Tibial nerve (tissue), 4 donors: Measurements from ENCODE around the gene HNF1B. TPM values are rescaled to one million over a fixed set of nuclear protein-coding genes. Genes with fewer than 3 reads are reported as not detected.

Source experiments
- DNase-seq, 2 donors: peaks; one replicate each; pipeline ENCODE4 v3.0.0-alpha.2; 2019; ENCODE audit warnings: low spot score in 2 of 2
- H3K27ac ChIP-seq, 4 donors: fragments of 200-600 bp; sonication (generic) in 3 of 4; one replicate each; pipeline ENCODE4 v1.5.1; 2017 to 2019; ENCODE audit warnings: mild to moderate bottlenecking in 1 of 4
- H3K27me3 ChIP-seq, 2 donors: fragments of 200-600 bp; sonication (generic) in 1 of 2; one replicate each; pipeline versions ENCODE4 v1.5.1 to v1.6.0; 2017 to 2019
- H3K36me3 ChIP-seq, 3 donors: fragments of 200-600 bp; sonication (generic); one replicate each; pipeline ENCODE4 v1.5.1; 2018 to 2019
- H3K4me1 ChIP-seq, 4 donors: fragments of 200-600 bp; sonication (generic) in 3 of 4; one replicate each; pipeline ENCODE4 v1.5.1; 2017 to 2019
- H3K4me3 ChIP-seq, 4 donors: fragments of 200-600 bp; sonication (generic) in 3 of 4; one replicate each; pipeline ENCODE4 v1.5.1; 2017 to 2019; ENCODE audit warnings: mild to moderate bottlenecking in 1 of 4, moderate library complexity in 1 of 4
- H3K9me3 ChIP-seq, 4 donors: fragments of 200-600 bp; sonication (generic) in 3 of 4; one replicate each; pipeline ENCODE4 v1.5.1; 2017 to 2019
- CTCF ChIP-seq, 5 experiments: fragments of 200-600 bp in 3 of 5; fragments of 450-650 bp in 2 of 5; sonication (generic) in 3 of 5; IDR thresholded peaks; one replicate each; pipeline ENCODE4 v1.5.1; 2016 to 2019; ENCODE audit warnings: antibody characterized with exemption in 5 of 5, mild to moderate bottlenecking in 3 of 5, moderate library complexity in 2 of 5
- EP300 ChIP-seq, 2 donors: sonication (generic); formaldehyde crosslinking; IDR thresholded peaks; one replicate each; pipeline ENCODE4 v1.6.1; 2017; ENCODE audit warnings: antibody characterized with exemption in 2 of 2, mild to moderate bottlenecking in 1 of 2
- POLR2A ChIP-seq, 2 donors: fragments of 450-650 bp; IDR thresholded peaks; one replicate each; pipeline ENCODE4 v1.6.1; 2017; ENCODE audit warnings: antibody characterized with exemption in 2 of 2, mild to moderate bottlenecking in 2 of 2, moderate library complexity in 2 of 2
- WGBS, 2 donors: methylation state at CpG; one replicate each; pipeline ENCODE4 v1.1.5; 2018; 5-methylcytosine and 5-hydroxymethylcytosine counted together
- total RNA-seq, 4 donors: library from RNA; depleted of rRNA; stranded (reverse); fragments of >200 nt; gene quantifications; one replicate each; pipeline ENCODE4 v1.1.0, GENCODE V29; 2016

Gene HNF1B
- total RNA-seq, 4 donors from 2014 or later = not detected

DNA sequence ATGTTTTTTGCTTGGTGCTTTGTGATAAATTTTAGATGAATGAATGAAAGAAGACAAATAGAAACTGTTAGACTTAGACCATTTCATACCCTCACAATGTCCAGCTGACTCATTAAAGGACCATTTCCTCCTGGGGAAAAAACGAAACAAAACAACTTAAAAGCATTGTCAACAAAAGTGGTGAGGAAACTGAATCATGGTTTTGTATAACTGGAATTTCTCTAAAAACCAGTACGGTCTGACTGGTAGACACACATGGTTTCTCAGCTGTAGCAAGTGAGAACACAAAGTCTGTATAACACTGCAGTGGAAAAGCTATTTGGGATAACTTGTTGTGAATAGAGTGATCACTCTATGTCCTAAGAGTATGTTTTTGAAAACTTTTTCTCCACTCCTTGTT lies 96.3 kb downstream of the HNF1B start:
- Histone ChIP-seq H3K4me1 (peaks cover 0 to 7% (median 0%) of the 10 kb centered on the region in 4 donors), H3K27ac (no peak overlapping the region), H3K27me3 (peaks cover 0 to 31% of the 10 kb centered on the region in 2 donors), H3K9me3 (no peaks in the 10 kb centered on the region), H3K4me3 (no peak overlapping the region), H3K36me3 (no peaks in the 10 kb centered on the region)
- TF ChIP-seq EP300 (IDR thresholded peaks at IDR 0.05) (no peak), CTCF (IDR thresholded peaks at IDR 0.05) (no peak), POLR2A (IDR thresholded peaks at IDR 0.05) (no peak)
- DNase-seq = no peak
- 29 to 33% methylated on average over 2 of the region's 2 CpGs for WGBS, 2 donors

DNA sequence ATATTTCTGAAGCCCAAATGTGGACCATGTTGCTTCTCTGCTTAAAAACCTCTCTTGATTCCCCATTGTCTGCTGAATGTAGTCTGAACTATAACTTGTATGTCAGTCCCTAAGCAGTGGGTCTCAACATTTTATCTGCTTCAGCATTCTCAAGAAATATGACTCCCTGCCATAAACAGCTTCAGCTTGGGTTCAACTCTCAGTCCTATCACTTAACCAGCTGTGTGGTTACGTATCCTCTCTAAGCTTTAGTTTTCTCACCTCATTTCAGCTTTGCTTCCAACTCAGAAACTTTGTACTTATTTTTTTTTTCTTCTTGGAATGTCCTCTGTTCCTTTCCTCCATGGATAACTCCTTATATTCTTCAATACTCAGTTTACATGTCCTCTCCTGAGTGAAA lies 97.0 kb downstream of the HNF1B start:
- WGBS, 2 donors = 50 to 69% methylated on average over 1 of the region's 1 CpG
- Histone ChIP-seq H3K27me3 (peaks cover 0 to 27% of the 10 kb centered on the region in 2 donors), H3K4me3 (no peak overlapping the region), H3K4me1 (peaks cover 0 to 8% (median 0%) of the 10 kb centered on the region in 4 donors), H3K27ac (no peak overlapping the region), H3K9me3 (no peaks in the 10 kb centered on the region), H3K36me3 (no peaks in the 10 kb centered on the region)
- no peak for DNase-seq
- no peak for TF ChIP-seq EP300 (IDR thresholded peaks at IDR 0.05)
- TF ChIP-seq CTCF (IDR thresholded peaks at IDR 0.05) = no peak
- no peak for TF ChIP-seq POLR2A (IDR thresholded peaks at IDR 0.05)

DNA sequence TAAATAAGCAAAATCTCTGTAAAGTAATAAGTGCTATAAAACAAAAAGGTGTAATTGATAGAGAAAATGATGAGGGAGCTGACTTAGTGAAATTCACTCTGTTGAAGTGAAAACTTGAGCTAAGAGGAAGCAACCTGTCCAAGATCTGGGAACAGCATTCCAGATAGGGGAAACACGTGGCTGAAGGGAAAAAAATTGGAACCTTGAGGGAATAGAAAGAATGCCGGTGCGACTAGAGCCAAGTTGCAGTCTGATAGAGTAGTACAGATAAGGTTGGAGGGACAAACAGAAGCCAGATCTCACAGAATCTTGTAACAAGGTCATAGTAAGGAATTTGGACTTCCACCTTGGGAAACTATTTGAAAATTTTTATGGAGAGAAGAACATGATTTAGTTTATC lies 101.0 kb downstream of the HNF1B start:
- H3K27me3 ChIP-seq = peaks cover 0 to 6% of the 10 kb centered on the region in 2 donors
- no peaks in the 10 kb centered on the region for H3K9me3 ChIP-seq
- peak overlapping the region in 2 of 4 donors; percentile 85 to 90 for H3K27ac ChIP-seq
- DNase-seq = no peak
- WGBS, 2 donors = 14 to 27% methylated on average over 3 of the region's 3 CpGs
- peak overlapping the region; percentile 61 to 87 (median 78) for H3K4me3 ChIP-seq
- TF ChIP-seq EP300 (IDR thresholded peaks at IDR 0.05) = no peak
- no peak for TF ChIP-seq CTCF (IDR thresholded peaks at IDR 0.05)
- no peak for TF ChIP-seq POLR2A (IDR thresholded peaks at IDR 0.05)
- H3K4me1 ChIP-seq = peaks cover 0 to 42% (median 6%) of the 10 kb centered on the region in 4 donors
- peaks cover 0 to 26% (median 0%) of the 10 kb centered on the region in 3 donors for H3K36me3 ChIP-seq

DNA sequence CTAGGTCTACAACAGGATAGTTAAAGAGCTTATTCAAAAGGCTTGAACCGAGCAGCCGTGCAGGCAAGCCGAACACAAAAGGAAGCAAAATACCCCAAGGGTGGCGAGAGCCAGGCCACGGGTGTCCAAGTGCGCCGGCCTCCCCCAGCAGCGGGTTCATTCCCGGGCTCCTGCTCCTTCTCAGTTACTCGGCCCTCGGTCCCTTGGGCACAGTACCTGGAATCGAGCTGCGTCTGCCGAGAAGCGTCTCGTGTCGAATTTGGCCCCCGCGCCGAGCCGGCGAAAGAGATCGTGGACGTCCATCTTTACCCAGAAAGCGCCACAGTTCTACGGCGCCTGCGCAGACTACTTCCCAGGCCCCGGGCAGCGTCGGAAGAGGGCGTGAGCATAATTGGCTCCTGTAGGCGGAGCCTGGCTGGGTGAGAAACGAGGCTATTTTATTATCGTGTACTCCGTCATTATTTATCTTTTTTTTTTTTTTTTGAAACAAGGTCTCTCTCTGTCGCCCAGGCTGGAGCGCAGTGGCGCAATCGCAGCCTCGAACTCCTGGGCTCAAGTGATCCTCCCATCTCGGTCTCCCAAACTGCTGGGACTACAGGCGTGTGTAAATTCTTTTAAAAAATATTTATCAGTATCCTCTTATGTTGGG lies 101.6 kb downstream of the HNF1B start, which contains the start of gene DDX52:
DDX52 (minus strand) TSS at position 329 of the 649 bp plus-strand sequence; CDS start at position 303, 26 bp downstream.
- 0 to 1% methylated on average over 39 to 43 of the region's 43 CpGs for WGBS, 2 donors
- peaks cover 0 to 42% (median 6%) of the 10 kb centered on the region in 4 donors for H3K4me1 ChIP-seq
- peaks cover 0 to 30% (median 0%) of the 10 kb centered on the region in 3 donors for H3K36me3 ChIP-seq
- peaks cover 0 to 6% of the 10 kb centered on the region in 2 donors for H3K27me3 ChIP-seq
- peak; percentile 82 to 88 for DNase-seq
- H3K9me3 ChIP-seq = no peaks in the 10 kb centered on the region
- H3K27ac ChIP-seq = peak within 1 kb of the TSS; percentile 76 to 93 (median 88)
- peak; percentile 81 to 87 for TF ChIP-seq EP300 (IDR thresholded peaks at IDR 0.05)
- peak in 1 of 2 donors; percentile 53 for TF ChIP-seq POLR2A (IDR thresholded peaks at IDR 0.05)
- peak in 1 of 5 experiments; percentile 16 for TF ChIP-seq CTCF (IDR thresholded peaks at IDR 0.05)
- H3K4me3 ChIP-seq = peak within 1 kb of the TSS; percentile 61 to 87 (median 78)

DNA sequence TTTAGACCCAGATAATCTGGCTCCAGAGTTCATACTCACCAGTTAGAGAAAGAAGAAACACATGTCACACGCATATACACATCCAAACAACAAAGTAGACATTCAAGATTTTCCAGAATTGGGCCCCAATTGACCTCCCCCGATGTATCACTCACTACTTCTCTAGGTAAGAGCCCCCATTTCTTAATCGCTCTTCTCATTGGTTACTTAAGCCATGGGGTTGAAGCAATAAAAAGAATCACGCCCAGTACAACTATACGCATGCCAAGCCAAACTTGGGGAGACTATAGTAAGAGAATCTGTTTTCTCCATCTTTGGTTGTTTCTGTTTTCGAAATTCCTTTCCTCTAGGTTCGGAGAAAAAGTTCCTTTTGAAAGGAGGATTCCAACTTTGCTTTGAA lies 102.2 kb downstream of the HNF1B start:
- peaks cover 0 to 35% (median 0%) of the 10 kb centered on the region in 3 donors for H3K36me3 ChIP-seq
- peak overlapping the region; percentile 61 to 87 (median 78) for H3K4me3 ChIP-seq
- peaks cover 0 to 42% (median 6%) of the 10 kb centered on the region in 4 donors for H3K4me1 ChIP-seq
- H3K9me3 ChIP-seq = no peaks in the 10 kb centered on the region
- H3K27ac ChIP-seq = peak overlapping the region; percentile 76 to 93 (median 88)
- 0 to 1% methylated on average over 7 of the region's 7 CpGs for whole genome bisulfite sequencing, 2 donors
- TF ChIP-seq POLR2A (IDR thresholded peaks at IDR 0.05) (no peak), CTCF (IDR thresholded peaks at IDR 0.05) (no peak), EP300 (IDR thresholded peaks at IDR 0.05) (no peak)
- DNase-seq = no peak
- peaks cover 0 to 6% of the 10 kb centered on the region in 2 donors for H3K27me3 ChIP-seq
